ENCODE data around the gene IFI44L.

Gene IFI44L

GRCh38 chr1:78678324-78678723, 58.1 kb downstream of the IFI44L start:
- H3K9me3 ChIP-seq = no peaks in the 10 kb centered on the region
- no peaks in the 10 kb centered on the region for H3K4me1 ChIP-seq
- no peaks in the 10 kb centered on the region for H3K27me3 ChIP-seq
- H3K4me3 ChIP-seq (ENCODE audit: low read depth, low read length) = no peak overlapping the region
- DNase-seq = no peak
- no peak for TF ChIP-seq CTCF (IDR thresholded peaks at IDR 0.05; ENCODE audit: low read depth, low read length)
- H3K36me3 ChIP-seq = no peaks in the 10 kb centered on the region

- H3K4me3 ChIP-seq (ENCODE audit: low read depth, low read length) = no peak overlapping the region
- no peaks in the 10 kb centered on the region for H3K9me3 ChIP-seq
- DNase-seq = no peak
- TF ChIP-seq CTCF (IDR thresholded peaks at IDR 0.05; ENCODE audit: low read depth, low read length) = no peak
- H3K36me3 ChIP-seq = no peaks in the 10 kb centered on the region
- H3K27me3 ChIP-seq = no peaks in the 10 kb centered on the region
- H3K4me1 ChIP-seq = no peaks in the 10 kb centered on the region
These were observed 61.0 kb downstream of the IFI44L start for GRCh38 chr1:78681265-78681664.

GRCh38 chr1:78682496-78682895, 62.2 kb downstream of the IFI44L start:
- TF ChIP-seq CTCF (IDR thresholded peaks at IDR 0.05; ENCODE audit: low read depth, low read length) = no peak
- no peaks in the 10 kb centered on the region for H3K27me3 ChIP-seq
- H3K4me3 ChIP-seq (ENCODE audit: low read depth, low read length) = no peak overlapping the region
- H3K4me1 ChIP-seq = no peaks in the 10 kb centered on the region
- H3K36me3 ChIP-seq = no peaks in the 10 kb centered on the region
- no peak for DNase-seq
- H3K9me3 ChIP-seq = no peaks in the 10 kb centered on the region

- Histone ChIP-seq H3K4me1 (no peaks in the 10 kb centered on the region), H3K9me3 (no peaks in the 10 kb centered on the region), H3K4me3 (ENCODE audit: low read depth, low read length) (no peak overlapping the region), H3K27me3 (no peaks in the 10 kb centered on the region), H3K36me3 (no peaks in the 10 kb centered on the region)
- TF ChIP-seq CTCF (IDR thresholded peaks at IDR 0.05; ENCODE audit: low read depth, low read length) = no peak
- DNase-seq = no peak
These were observed 62.8 kb downstream of the IFI44L start for GRCh38 chr1:78683079-78683478.

GRCh38 chr1:78687315-78687714, 67.1 kb downstream of the IFI44L start:
- Histone ChIP-seq H3K36me3 (no peaks in the 10 kb centered on the region), H3K9me3 (no peaks in the 10 kb centered on the region), H3K4me1 (no peaks in the 10 kb centered on the region), H3K27me3 (no peaks in the 10 kb centered on the region), H3K4me3 (ENCODE audit: low read depth, low read length) (no peak overlapping the region)
- no peak for TF ChIP-seq CTCF (IDR thresholded peaks at IDR 0.05; ENCODE audit: low read depth, low read length)
- DNase-seq = no peak

- no peak for DNase-seq
- H3K4me3 ChIP-seq (ENCODE audit: low read depth, low read length) = no peak overlapping the region
- H3K4me1 ChIP-seq = no peaks in the 10 kb centered on the region
- no peaks in the 10 kb centered on the region for H3K36me3 ChIP-seq
- no peaks in the 10 kb centered on the region for H3K9me3 ChIP-seq
- no peaks in the 10 kb centered on the region for H3K27me3 ChIP-seq
- TF ChIP-seq CTCF (IDR thresholded peaks at IDR 0.05; ENCODE audit: low read depth, low read length) = no peak
These were observed 67.7 kb downstream of the IFI44L start for GRCh38 chr1:78687914-78688313.
